ENCODE results near the gene GPC6.

DNA sequence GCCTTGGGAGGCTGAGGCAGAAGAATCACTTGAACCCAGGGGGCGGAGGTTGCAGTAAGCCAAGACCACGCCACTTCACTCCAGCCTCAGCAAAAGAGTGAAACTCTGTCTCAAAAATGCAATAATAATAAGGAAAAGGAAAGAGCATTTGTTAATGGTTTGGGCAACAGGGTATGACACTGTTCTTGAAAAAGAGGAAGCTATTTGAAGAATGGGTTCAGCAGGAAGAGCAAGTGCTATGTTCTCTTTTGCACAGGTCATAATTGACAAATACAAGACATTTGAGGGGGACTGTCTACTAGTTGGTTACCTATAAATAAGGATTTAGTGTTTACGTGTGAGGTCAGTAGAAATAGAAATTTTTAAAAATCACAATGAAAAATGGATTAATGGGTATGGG is 1034.6 kb downstream of the GPC6 start:
- TF ChIP-seq CTCF (IDR thresholded peaks at IDR 0.05; ENCODE audit: poor library complexity) (no peak), EZH2phosphoT487 (IDR thresholded peaks at IDR 0.05; ENCODE audit: low read depth, severe bottlenecking, unreplicated experiment) (no peak)
